HepG2 (cell line): ENCODE data around the gene DENND5B. TPM values are rescaled to one million over a fixed set of nuclear protein-coding genes. Genes with fewer than 3 reads are reported as not detected.

Experiments
- ATAC-seq: fragments of 200-7000 bp; cut with Tn5 transposase; 3 replicates; pipeline ENCODE4 v1.9.1; 2020; ENCODE audit warnings: mild to moderate bottlenecking, moderate library complexity
- BruUV-seq: library from RNA; stranded (reverse); fragments of 400-500 nt; replicated peaks from 2 replicates; lab custom pipeline; 2021; lab: Mats Ljungman, UMichigan
- CTCF ChIA-PET: fragments of 300-600 bp; formaldehyde crosslinking; extraction: SDS; loops from one replicate; lab custom pipeline; 2021; ENCODE audit warnings: low total read pairs, inconsistent platforms, low intra/inter-chr PET ratio; lab: Yijun Ruan, JAX
- POLR2A ChIA-PET: fragments of 350-600 bp; sonication (Branson Sonifier 250); formaldehyde crosslinking; loops from one replicate; lab custom pipeline; 2020; ENCODE audit warnings: antibody characterized with exemption, inconsistent platforms; lab: Yijun Ruan, JAX
- DNase-seq: peaks from one replicate; pipeline ENCODE4 v3.0.0-alpha.2; 2015; ENCODE audit warnings: low spot score
- FAIRE-seq: peaks from 3 replicates; lab custom pipeline; 2011; peaks lifted over from hg19 to GRCh38; lab: Jason Lieb, UNC
- H2AFZ ChIP-seq: one replicate; pipeline ENCODE4 v1.6.1; 2011; ENCODE audit warnings: low read length, inconsistent platforms
- H3K27ac ChIP-seq: fragments of 300-600 bp; 3 replicates; pipeline ENCODE4 v1.8.0; 2011; ENCODE audit warnings: mixed run types, mild to moderate bottlenecking, mixed read lengths, low read length, inconsistent platforms; ENCODE audit not compliant: insufficient read depth; ENCODE audit errors: extremely low read length
- H3K27me3 ChIP-seq, 2 experiments: fragments of 200-600 bp in 1 of 2; 2 replicates in 1 of 2; 3 replicates in 1 of 2; pipeline versions ENCODE4 v1.6.0 to v1.8.0; 2011; ENCODE audit warnings: low read length in 2 of 2, mild to moderate bottlenecking in 2 of 2, moderate library complexity in 2 of 2, inconsistent platforms in 1 of 2; ENCODE audit not compliant: insufficient read depth in 2 of 2, control insufficient read depth in 1 of 2
- H3K36me3 ChIP-seq, 2 experiments: fragments of 200-600 bp in 1 of 2; replicated peaks in 1 of 2; 2 replicates in 1 of 2; 3 replicates in 1 of 2; pipeline versions ENCODE4 v1.5.1 to v1.8.0; 2011; ENCODE audit warnings: low read length in 2 of 2, inconsistent platforms in 1 of 2; ENCODE audit not compliant: insufficient read depth in 2 of 2, control insufficient read depth in 1 of 2
- H3K4me1 ChIP-seq: 2 replicates; pipeline ENCODE4 v1.5.1; 2012; ENCODE audit warnings: low read length, inconsistent platforms; ENCODE audit not compliant: insufficient read depth
- H3K4me2 ChIP-seq: 2 replicates; pipeline ENCODE4 v1.6.0; 2011; ENCODE audit warnings: low read depth, low read length, inconsistent platforms
- H3K4me3 ChIP-seq, 3 experiments: fragments of 200-600 bp in 1 of 3; sonication (generic), shearing (Covaris generic) in 1 of 3; replicated peaks in 1 of 3; 2 replicates each; pipeline ENCODE4 v1.5.1; 2011 to 2016; ENCODE audit warnings: low read length in 3 of 3, inconsistent platforms in 2 of 3, low read depth in 2 of 3, mild to moderate bottlenecking in 2 of 3, control low read depth in 1 of 3, mixed read lengths in 1 of 3; ENCODE audit not compliant: insufficient read depth in 1 of 3
- H3K79me2 ChIP-seq: one replicate; pipeline ENCODE4 v1.6.1; 2011; ENCODE audit warnings: low read length, inconsistent platforms; ENCODE audit not compliant: insufficient read depth
- H3K9ac ChIP-seq: 2 replicates; pipeline ENCODE4 v1.6.0; 2011; ENCODE audit warnings: mild to moderate bottlenecking, low read depth, low read length, inconsistent platforms; ENCODE audit not compliant: insufficient read depth
- H3K9me3 ChIP-seq: 2 replicates; pipeline ENCODE4 v1.5.1; 2012; ENCODE audit warnings: mild to moderate bottlenecking, low read length
- H4K20me1 ChIP-seq: 2 replicates; pipeline ENCODE4 v1.6.0; 2011; ENCODE audit warnings: inconsistent platforms, mild to moderate bottlenecking, low read length, moderate library complexity; ENCODE audit not compliant: insufficient read depth
- KDM4B ChIP-seq: sonication (generic); formaldehyde crosslinking; IDR thresholded peaks from 2 replicates; pipeline ENCODE4 v1.4.0; 2020; ENCODE audit warnings: missing genetic modification reagents
- SP1 ChIP-seq, 2 experiments: fragments of 450-650 bp in 1 of 2; sonication (generic) in 1 of 2; formaldehyde crosslinking in 1 of 2; IDR thresholded peaks; 2 replicates each; pipeline versions ENCODE4 v1.4.0 to v1.6.1; 2016 to 2020; ENCODE audit warnings: missing genetic modification reagents in 1 of 2
- ZEB1 ChIP-seq: IDR thresholded peaks from 2 replicates; pipeline ENCODE4 v1.6.1; 2012; ENCODE audit warnings: mild to moderate bottlenecking, low read depth, inconsistent platforms; ENCODE audit not compliant: insufficient replicate concordance
- ZNF282 ChIP-seq: fragments of 450-650 bp; IDR thresholded peaks from 2 replicates; pipeline ENCODE4 v1.6.1; 2018; ENCODE audit not compliant: partially characterized antibody
- ZNF331 ChIP-seq: sonication (generic); formaldehyde crosslinking; IDR thresholded peaks from 2 replicates; pipeline ENCODE4 v1.4.0; 2020; ENCODE audit warnings: missing genetic modification reagents
- ZNF556 ChIP-seq: sonication (generic); formaldehyde crosslinking; IDR thresholded peaks from 2 replicates; pipeline ENCODE4 v1.4.0; 2020; ENCODE audit warnings: mild to moderate bottlenecking, missing genetic modification reagents, borderline replicate concordance
- ZNF776 ChIP-seq: sonication (generic); formaldehyde crosslinking; IDR thresholded peaks from 2 replicates; pipeline ENCODE4 v1.4.0; 2020; ENCODE audit warnings: mild to moderate bottlenecking, missing genetic modification reagents
- WGBS: methylation state at CpG from one replicate; pipeline ENCODE4 v1.1.6; 2017; ENCODE audit warnings: low lambda C conversion rate; 5-methylcytosine and 5-hydroxymethylcytosine counted together
- in situ Hi-C: cut with HindIII; loops from 2 replicates; pipeline ENCODE4 v1.10.0; 2017; ENCODE audit warnings: low pct_unique_long_range_greater_than_20kb; ENCODE audit not compliant: extremely low pct_ligation_motif_present
- intact Hi-C: fragments of 100-400 bp; cut with micrococcal nuclease; formaldehyde crosslinking; loops from one replicate; pipeline ENCODE4 v1.10.0; 2022; ENCODE audit not compliant: unreplicated experiment
- polyA plus RNA-seq, 8 experiments: library from polyadenylated mRNA; depleted of rRNA in 3 of 8; stranded (reverse) in 7 of 8; unstranded in 1 of 8; fragments of >200 nt; fragmentation: Illumina TruSeq in 4 of 8; extraction: Trizol in 4 of 8; gene quantifications; 2 replicates each; pipeline versions ENCODE4 v1.2.1 to v1.2.3, GENCODE V29; 2011 to 2016; ENCODE audit warnings: low read depth in 4 of 8, missing spikeins in 1 of 8, mixed read lengths in 1 of 8; ENCODE audit not compliant: insufficient read depth in 1 of 8
- total RNA-seq, 5 experiments: library from RNA; depleted of rRNA; stranded (reverse); fragments of >200 nt; fragmentation: Illumina TruSeq; extraction: Trizol; gene quantifications; 2 replicates each; pipeline ENCODE4 v1.2.3, GENCODE V29; 2016; ENCODE audit warnings: low read depth in 1 of 5
- TF ChIP-seq, protein P1 (sequence below): sonication (generic); formaldehyde crosslinking; IDR thresholded peaks from 2 replicates; pipeline ENCODE4 v1.4.0; 2020; ENCODE audit warnings: missing genetic modification reagents, mild to moderate bottlenecking, borderline replicate concordance
- TF ChIP-seq, protein P2 (sequence below): sonication (generic); formaldehyde crosslinking; IDR thresholded peaks from 2 replicates; pipeline ENCODE4 v1.4.0; 2020; ENCODE audit warnings: low read depth, mild to moderate bottlenecking, missing genetic modification reagents
- TF ChIP-seq, protein P3 (sequence below): fragments of 450-650 bp; IDR thresholded peaks from 2 replicates; pipeline ENCODE4 v1.6.1; 2017

The DENND5B gene
- total and polyA plus RNA-seq, 2 of the 13 experiments (the other 11 are each of a cell fraction or from before 2014, with no cell fraction given): 14.7 to 18.7 TPM

DNA sequence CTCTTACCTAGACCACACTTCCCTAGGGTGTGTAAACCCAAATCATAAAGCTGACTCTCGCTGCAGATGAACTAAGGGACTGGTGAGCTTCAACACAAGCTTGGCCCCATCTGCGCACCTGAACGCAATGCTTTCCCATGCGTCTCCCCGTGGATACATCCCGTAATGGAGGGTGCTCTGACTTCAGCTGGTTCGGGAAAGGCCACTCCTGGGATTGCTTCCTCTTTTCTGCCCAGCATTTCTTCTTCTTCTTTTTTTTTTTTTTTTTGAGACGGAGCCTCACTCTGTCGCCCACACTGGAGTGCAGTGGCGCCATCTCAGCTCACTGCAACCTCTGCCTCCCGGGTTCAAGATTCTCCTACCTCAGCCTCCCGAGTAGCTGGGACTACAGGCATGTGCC lies 40.9 kb upstream of the DENND5B start:
- intact Hi-C loops (loop anchor here (10.0 kb wide), 1 partner anchor 377 kb away; no protein-coding TSS in a partner anchor), in situ Hi-C loops (loop anchor here (10.0 kb wide), 1 partner anchor 377 kb away; no protein-coding TSS in a partner anchor)
- H3K27me3 ChIP-seq: no peaks in the 10 kb centered on the region; a peak in 1 of 5 replicates
- no peak overlapping the region for H2AFZ ChIP-seq
- BruUV-seq: no TSS peak
- H3K4me1 ChIP-seq: peaks cover 13% of the 10 kb centered on the region
- no peaks in the 10 kb centered on the region for H4K20me1 ChIP-seq
- no peaks in the 10 kb centered on the region for H3K36me3 ChIP-seq
- ATAC-seq: no peak
- H3K4me2 ChIP-seq: no peak overlapping the region
- TF ChIP-seq ZNF776 (CRISPR knock-in tag) (no peak), KDM4B (no peak), SP1 (IDR thresholded peaks at IDR 0.05) (no peak), SP1 (CRISPR knock-in tag; IDR thresholded peaks at IDR 0.05) (no peak), ZNF331 (CRISPR knock-in tag) (no peak), ZEB1 (no peak), ZNF282 (no peak), ZNF556 (CRISPR knock-in tag) (no peak)
- TF ChIP-seq, protein P1, sequence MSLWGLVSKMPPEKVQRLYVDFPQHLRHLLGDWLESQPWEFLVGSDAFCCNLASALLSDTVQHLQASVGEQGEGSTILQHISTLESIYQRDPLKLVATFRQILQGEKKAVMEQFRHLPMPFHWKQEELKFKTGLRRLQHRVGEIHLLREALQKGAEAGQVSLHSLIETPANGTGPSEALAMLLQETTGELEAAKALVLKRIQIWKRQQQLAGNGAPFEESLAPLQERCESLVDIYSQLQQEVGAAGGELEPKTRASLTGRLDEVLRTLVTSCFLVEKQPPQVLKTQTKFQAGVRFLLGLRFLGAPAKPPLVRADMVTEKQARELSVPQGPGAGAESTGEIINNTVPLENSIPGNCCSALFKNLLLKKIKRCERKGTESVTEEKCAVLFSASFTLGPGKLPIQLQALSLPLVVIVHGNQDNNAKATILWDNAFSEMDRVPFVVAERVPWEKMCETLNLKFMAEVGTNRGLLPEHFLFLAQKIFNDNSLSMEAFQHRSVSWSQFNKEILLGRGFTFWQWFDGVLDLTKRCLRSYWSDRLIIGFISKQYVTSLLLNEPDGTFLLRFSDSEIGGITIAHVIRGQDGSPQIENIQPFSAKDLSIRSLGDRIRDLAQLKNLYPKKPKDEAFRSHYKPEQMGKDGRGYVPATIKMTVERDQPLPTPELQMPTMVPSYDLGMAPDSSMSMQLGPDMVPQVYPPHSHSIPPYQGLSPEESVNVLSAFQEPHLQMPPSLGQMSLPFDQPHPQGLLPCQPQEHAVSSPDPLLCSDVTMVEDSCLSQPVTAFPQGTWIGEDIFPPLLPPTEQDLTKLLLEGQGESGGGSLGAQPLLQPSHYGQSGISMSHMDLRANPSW (CRISPR knock-in tag): no peak
- TF ChIP-seq, protein P2, sequence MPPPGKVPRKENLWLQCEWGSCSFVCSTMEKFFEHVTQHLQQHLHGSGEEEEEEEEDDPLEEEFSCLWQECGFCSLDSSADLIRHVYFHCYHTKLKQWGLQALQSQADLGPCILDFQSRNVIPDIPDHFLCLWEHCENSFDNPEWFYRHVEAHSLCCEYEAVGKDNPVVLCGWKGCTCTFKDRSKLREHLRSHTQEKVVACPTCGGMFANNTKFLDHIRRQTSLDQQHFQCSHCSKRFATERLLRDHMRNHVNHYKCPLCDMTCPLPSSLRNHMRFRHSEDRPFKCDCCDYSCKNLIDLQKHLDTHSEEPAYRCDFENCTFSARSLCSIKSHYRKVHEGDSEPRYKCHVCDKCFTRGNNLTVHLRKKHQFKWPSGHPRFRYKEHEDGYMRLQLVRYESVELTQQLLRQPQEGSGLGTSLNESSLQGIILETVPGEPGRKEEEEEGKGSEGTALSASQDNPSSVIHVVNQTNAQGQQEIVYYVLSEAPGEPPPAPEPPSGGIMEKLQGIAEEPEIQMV: no peak
- TF ChIP-seq, protein P3, sequence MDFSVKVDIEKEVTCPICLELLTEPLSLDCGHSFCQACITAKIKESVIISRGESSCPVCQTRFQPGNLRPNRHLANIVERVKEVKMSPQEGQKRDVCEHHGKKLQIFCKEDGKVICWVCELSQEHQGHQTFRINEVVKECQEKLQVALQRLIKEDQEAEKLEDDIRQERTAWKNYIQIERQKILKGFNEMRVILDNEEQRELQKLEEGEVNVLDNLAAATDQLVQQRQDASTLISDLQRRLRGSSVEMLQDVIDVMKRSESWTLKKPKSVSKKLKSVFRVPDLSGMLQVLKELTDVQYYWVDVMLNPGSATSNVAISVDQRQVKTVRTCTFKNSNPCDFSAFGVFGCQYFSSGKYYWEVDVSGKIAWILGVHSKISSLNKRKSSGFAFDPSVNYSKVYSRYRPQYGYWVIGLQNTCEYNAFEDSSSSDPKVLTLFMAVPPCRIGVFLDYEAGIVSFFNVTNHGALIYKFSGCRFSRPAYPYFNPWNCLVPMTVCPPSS: no peak
- FAIRE-seq: no peak
- no peak overlapping the region for H3K27ac ChIP-seq
- no peak overlapping the region for H3K4me3 ChIP-seq
- no peak overlapping the region for H3K9ac ChIP-seq
- WGBS: 77% methylated on average over 12 of the region's 12 CpGs
- no peaks in the 10 kb centered on the region for H3K79me2 ChIP-seq
- POLR2A ChIA-PET: no interaction called here
- no peak for DNase-seq
- CTCF ChIA-PET: no interaction called here
- H3K9me3 ChIP-seq: no peaks in the 10 kb centered on the region
